ENCODE results near the gene BMPR1A.

DNA sequence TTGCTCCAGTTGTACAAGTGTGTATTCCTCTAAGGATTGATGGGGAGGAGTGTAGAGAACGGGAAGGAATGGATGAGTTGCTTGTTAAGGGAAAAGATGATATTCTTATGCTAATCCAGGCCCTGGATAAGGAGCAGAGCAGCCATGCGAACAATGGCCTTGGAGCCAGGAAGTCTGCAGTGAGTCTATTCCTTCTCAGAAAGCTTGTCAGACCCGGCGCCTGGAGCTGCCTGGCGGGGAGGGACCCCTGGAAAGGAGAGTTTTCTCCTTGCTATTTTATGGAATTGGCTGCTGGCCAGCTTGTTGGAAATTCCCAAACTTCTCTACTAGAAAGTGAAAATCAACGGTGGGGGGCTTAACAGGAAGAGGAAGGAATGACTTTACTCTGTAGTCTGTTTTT lies 111.9 kb downstream of the BMPR1A start:
- TF ChIP-seq EZH2phosphoT487 (IDR thresholded peaks at IDR 0.05; ENCODE audit: insufficient read depth, low read depth) (no peak), EZH2 (IDR thresholded peaks at IDR 0.05; ENCODE audit: insufficient read depth, poor library complexity, severe bottlenecking) (no peak)

Measured in GM23248 (cell line).